Measurements from ENCODE around the gene TNS3. TPM values are rescaled to one million over a fixed set of nuclear protein-coding genes. Genes with fewer than 3 reads are reported as not detected.

Gene TNS3
- total RNA-seq, 4 donors from 2014 or later = 6.6 to 16.0 (median 9.6) TPM

- intact Hi-C loops (cut with DNase I) = no loop called here
- DNase-seq = no peak
Observed at GRCh38 chr7:47525066-47525623, 56.8 kb downstream of the TNS3 start.

GRCh38 chr7:47523401-47523800, 58.5 kb downstream of the TNS3 start:
- H3K36me3 ChIP-seq = peaks cover 0 to 12% (median 0%) of the 10 kb centered on the region in 3 donors
- no peak overlapping the region for H3K27ac ChIP-seq
- no peaks in the 10 kb centered on the region for H3K9me3 ChIP-seq
- H3K4me1 ChIP-seq = peaks cover 0 to 13% (median 0%) of the 10 kb centered on the region in 3 donors
- no peaks in the 10 kb centered on the region for H3K27me3 ChIP-seq
- WGBS, 2 donors = 80 to 83% methylated on average over 2 to 4 of the region's 5 CpGs
- no peak for DNase-seq
- intact Hi-C loops (cut with DNase I) = no loop called here
- no peak overlapping the region for H3K4me3 ChIP-seq
- no peak for TF ChIP-seq POLR2A (IDR thresholded peaks at IDR 0.05)
- TF ChIP-seq CTCF (IDR thresholded peaks at IDR 0.05) = no peak

More at GRCh38 chr7:47525066-47525623, 56.8 kb downstream of the TNS3 start:
- H3K4me1 ChIP-seq = peaks cover 0 to 10% (median 0%) of the 10 kb centered on the region in 3 donors
- peaks cover 0 to 12% (median 0%) of the 10 kb centered on the region in 3 donors for H3K36me3 ChIP-seq
- H3K9me3 ChIP-seq = no peaks in the 10 kb centered on the region
- H3K27me3 ChIP-seq = no peaks in the 10 kb centered on the region
- H3K4me3 ChIP-seq = no peak overlapping the region
- TF ChIP-seq CTCF (IDR thresholded peaks at IDR 0.05) = no peak
- no peak for TF ChIP-seq POLR2A (IDR thresholded peaks at IDR 0.05)
- 86 to 92% methylated on average over 7 to 11 of the region's 12 CpGs for WGBS, 2 donors
- no peak overlapping the region for H3K27ac ChIP-seq

- Histone ChIP-seq H3K4me3 (no peak overlapping the region), H3K36me3 (no peaks in the 10 kb centered on the region), H3K4me1 (peaks cover 0 to 13% (median 0%) of the 10 kb centered on the region in 3 donors), H3K9me3 (no peaks in the 10 kb centered on the region), H3K27me3 (no peaks in the 10 kb centered on the region), H3K27ac (no peak overlapping the region)
- 85 to 96% methylated on average over 9 to 11 of the region's 14 CpGs for WGBS, 2 donors
- intact Hi-C loops (cut with DNase I) = no loop called here
- TF ChIP-seq POLR2A (IDR thresholded peaks at IDR 0.05) (no peak), CTCF (IDR thresholded peaks at IDR 0.05) (no peak)
- DNase-seq = no peak
Observed at GRCh38 chr7:47521816-47522561, 59.9 kb downstream of the TNS3 start.

GRCh38 chr7:47521011-47521795, 60.7 kb downstream of the TNS3 start:
- WGBS, 2 donors = 71 to 79% methylated on average over 8 to 9 of the region's 13 CpGs
- H3K36me3 ChIP-seq = no peaks in the 10 kb centered on the region
- no peak for DNase-seq
- intact Hi-C loops (cut with DNase I) = no loop called here
- H3K9me3 ChIP-seq = no peaks in the 10 kb centered on the region
- peaks cover 0 to 13% (median 0%) of the 10 kb centered on the region in 3 donors for H3K4me1 ChIP-seq
- H3K4me3 ChIP-seq = no peak overlapping the region
- peak overlapping the region in 2 of 4 donors; percentile 21 to 58 for H3K27ac ChIP-seq
- H3K27me3 ChIP-seq = no peaks in the 10 kb centered on the region
- TF ChIP-seq POLR2A (IDR thresholded peaks at IDR 0.05) (no peak), CTCF (IDR thresholded peaks at IDR 0.05) (no peak)

GRCh38 chr7:47520406-47520805, 61.5 kb downstream of the TNS3 start:
- Histone ChIP-seq H3K27me3 (no peaks in the 10 kb centered on the region), H3K4me3 (no peak overlapping the region), H3K36me3 (no peaks in the 10 kb centered on the region), H3K27ac (peak overlapping the region in 2 of 4 donors; percentile 21 to 58), H3K9me3 (no peaks in the 10 kb centered on the region), H3K4me1 (peaks cover 0 to 13% (median 0%) of the 10 kb centered on the region in 3 donors)
- intact Hi-C loops (cut with DNase I) = no loop called here
- WGBS, 2 donors = 29 to 45% methylated on average over 5 to 8 of the region's 8 CpGs
- TF ChIP-seq POLR2A (IDR thresholded peaks at IDR 0.05) (no peak), CTCF (IDR thresholded peaks at IDR 0.05) (no peak)
- DNase-seq = no peak
